K562 (cell line): ENCODE data around the gene BSDC1. TPM values are rescaled to one million over a fixed set of nuclear protein-coding genes. Genes with fewer than 3 reads are reported as not detected.

ENCODE experiments used
- BRF1 ChIP-seq: IDR thresholded peaks from 3 replicates; pipeline ENCODE4 v1.6.1; 2011; ENCODE audit warnings: borderline replicate concordance, mild to moderate bottlenecking; ENCODE audit not compliant: insufficient read length; ENCODE audit errors: extremely low read depth
- GTF2E2 ChIP-seq: fragments of 200-800 bp; sonication (Bioruptor generic); IDR thresholded peaks from 2 replicates; pipeline ENCODE4 v1.6.1; 2016; ENCODE audit warnings: missing genetic modification characterization, missing compliant biosample characterization
- HMGN3 ChIP-seq: IDR thresholded peaks from 2 replicates; pipeline ENCODE4 v1.6.1; 2011; ENCODE audit warnings: borderline replicate concordance, low read depth, mild to moderate bottlenecking, mixed read lengths, low read length; ENCODE audit not compliant: insufficient read length; ENCODE audit errors: extremely low read depth
- SMAD2 ChIP-seq: fragments of 150-350 bp; IDR thresholded peaks from 2 replicates; pipeline ENCODE4 v1.6.1; 2014; ENCODE audit warnings: low read depth, mild to moderate bottlenecking, low read length
- SRSF7 ChIP-seq: fragments of 200-400 bp; formaldehyde crosslinking; optimal IDR thresholded peaks from 2 replicates; pipeline ENCODE3; 2017; ENCODE audit warnings: mild to moderate bottlenecking, low read depth, low read length
- THAP12 ChIP-seq: fragments of 250-450 bp; sonication (Bioruptor Pico); IDR thresholded peaks from 2 replicates; pipeline ENCODE4 v1.9.0; 2021; ENCODE audit warnings: mild to moderate bottlenecking, inconsistent platforms
- ZNF511 ChIP-seq: sonication (generic); formaldehyde crosslinking; IDR thresholded peaks from 2 replicates; pipeline ENCODE4 v1.8.0; 2022; ENCODE audit warnings: mild to moderate bottlenecking, missing genetic modification reagents
- ZNF512 ChIP-seq: IDR thresholded peaks from 2 replicates; pipeline ENCODE4 v1.6.1; 2016; ENCODE audit warnings: missing genetic modification characterization, missing compliant biosample characterization
- polyA plus RNA-seq, 8 experiments: library from polyadenylated mRNA; depleted of rRNA in 4 of 8; stranded (reverse) in 5 of 8; unstranded in 3 of 8; fragments of >200 nt; fragmentation: Nextera tagmentation in 2 of 8; fragmentation: Illumina TruSeq in 1 of 8; extraction: Ambion mirVana in 2 of 8; extraction: Trizol in 1 of 8; gene quantifications; 2 replicates each; pipeline versions ENCODE4 v1.2.1 to v1.2.3, GENCODE V29; 2011 to 2014; ENCODE audit warnings: inconsistent platforms in 1 of 8, missing spikeins in 1 of 8
- total RNA-seq, 7 experiments: library from RNA; depleted of rRNA in 6 of 7; stranded (reverse); fragments of >200 nt in 6 of 7; fragmentation: Illumina TruSeq in 2 of 7; extraction: Trizol in 2 of 7; gene quantifications; 2 replicates each; pipeline versions ENCODE4 v1.2.1 to v1.2.3, GENCODE V29; 2011 to 2021; ENCODE audit warnings: low replicate concordance in 1 of 7
- TF ChIP-seq, protein P1 (sequence below): fragments of 450-650 bp; formaldehyde crosslinking; conservative IDR thresholded peaks from 2 replicates; pipeline ENCODE4 v1.4.0; 2022; ENCODE audit warnings: mild to moderate bottlenecking, missing genetic modification characterization

The BSDC1 gene
- total and polyA plus RNA-seq, 9 of the 15 experiments (the other 6 are each of a cell fraction or from before 2014, with no cell fraction given) = 10.2 to 96.8 (median 73.1) TPM

DNA sequence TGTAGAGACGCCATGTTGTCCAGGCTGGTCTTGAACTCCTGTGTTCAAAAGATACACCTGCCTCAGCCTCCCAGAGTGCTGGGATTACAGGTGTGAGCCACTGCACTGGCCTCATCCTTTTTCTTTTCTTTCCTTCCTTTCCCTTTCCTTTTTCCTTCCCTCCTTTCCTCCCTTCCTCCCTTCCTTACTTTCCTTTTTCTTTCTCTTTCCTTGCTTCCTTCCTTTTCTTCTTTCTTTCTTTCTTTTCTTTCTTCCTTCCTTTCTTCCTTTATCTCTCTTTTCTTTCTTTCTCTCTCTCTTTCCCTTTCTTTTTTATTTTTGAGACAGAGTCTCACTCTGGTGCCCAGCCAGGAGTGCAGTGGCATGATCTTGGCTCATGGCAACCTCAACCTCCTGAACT lies 37.8 kb downstream of the BSDC1 start (continued):
- TF ChIP-seq ZNF511 = no peak
- TF ChIP-seq, protein P1, sequence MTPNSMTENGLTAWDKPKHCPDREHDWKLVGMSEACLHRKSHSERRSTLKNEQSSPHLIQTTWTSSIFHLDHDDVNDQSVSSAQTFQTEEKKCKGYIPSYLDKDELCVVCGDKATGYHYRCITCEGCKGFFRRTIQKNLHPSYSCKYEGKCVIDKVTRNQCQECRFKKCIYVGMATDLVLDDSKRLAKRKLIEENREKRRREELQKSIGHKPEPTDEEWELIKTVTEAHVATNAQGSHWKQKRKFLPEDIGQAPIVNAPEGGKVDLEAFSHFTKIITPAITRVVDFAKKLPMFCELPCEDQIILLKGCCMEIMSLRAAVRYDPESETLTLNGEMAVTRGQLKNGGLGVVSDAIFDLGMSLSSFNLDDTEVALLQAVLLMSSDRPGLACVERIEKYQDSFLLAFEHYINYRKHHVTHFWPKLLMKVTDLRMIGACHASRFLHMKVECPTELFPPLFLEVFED (CRISPR knock-in tag) = peak; percentile 77
- no peak for TF ChIP-seq GTF2E2
- no peak for TF ChIP-seq BRF1
- TF ChIP-seq SRSF7 = no peak
- no peak for TF ChIP-seq HMGN3
- TF ChIP-seq THAP12 (CRISPR knock-in tag) = no peak
- TF ChIP-seq ZNF512 (tag) = peak; percentile 89
- no peak for TF ChIP-seq SMAD2
